Nephron progenitor cell (in vitro differentiated cells): ENCODE results near the gene CC2D2A.
"Not testable (repeated sequence)": the region's sequence is repeated elsewhere in the genome, so short reads cannot be mapped to it uniquely, and the experiment has no call there.

ENCODE experiments used
- DNase-seq: peaks from one replicate; pipeline ENCODE4 v3.0.0; 2021
- H3K27ac Mint-ChIP-seq: 2 replicates; pipeline ENCODE4 v1.8.0; 2021; ENCODE audit warnings: mild to moderate bottlenecking, moderate library complexity, mixed read lengths
- H3K27me3 Mint-ChIP-seq: 2 replicates; pipeline ENCODE4 v1.8.0; 2021; ENCODE audit warnings: mild to moderate bottlenecking, low read depth, mixed read lengths; ENCODE audit not compliant: poor library complexity
- H3K36me3 Mint-ChIP-seq: 2 replicates; pipeline ENCODE4 v1.8.0; 2021; ENCODE audit warnings: low read depth, mixed read lengths
- H3K4me1 Mint-ChIP-seq: 2 replicates; pipeline ENCODE4 v1.8.0; 2021; ENCODE audit warnings: mixed read lengths
- H3K4me3 Mint-ChIP-seq: 2 replicates; pipeline ENCODE4 v1.8.0; 2021; ENCODE audit warnings: mild to moderate bottlenecking, moderate library complexity, mixed read lengths
- H3K9me3 Mint-ChIP-seq: 2 replicates; pipeline ENCODE4 v1.8.0; 2021; ENCODE audit warnings: mild to moderate bottlenecking, moderate library complexity, mixed read lengths
- TF ChIP-seq, protein P1 (sequence below): fragments of 200-600 bp; sonication (generic); IDR thresholded peaks from 2 replicates; pipeline ENCODE4 v1.5.0; 2021; ENCODE audit warnings: antibody characterized with exemption

The CC2D2A gene

DNA sequence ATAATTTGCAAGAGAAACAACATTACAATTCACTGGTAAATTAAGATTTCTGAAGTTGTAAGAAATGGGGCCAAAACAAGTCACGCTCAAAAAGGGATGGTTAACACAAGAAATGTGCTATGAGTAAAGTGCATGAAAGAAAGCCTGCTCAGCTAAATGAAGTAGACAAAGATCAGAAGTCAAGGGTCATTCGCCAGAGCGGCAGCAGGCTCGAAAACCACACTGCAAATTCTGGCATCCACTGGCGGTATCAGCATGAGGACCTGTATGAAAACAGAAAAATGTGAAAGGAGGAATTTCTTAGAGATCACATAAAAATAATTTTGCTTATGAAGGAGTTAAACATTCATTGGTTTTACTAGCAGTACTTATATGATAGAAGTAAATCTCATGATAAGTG is 135.9 kb downstream of the CC2D2A start:
- no peak overlapping the region for H3K27ac Mint-ChIP-seq
- H3K9me3 Mint-ChIP-seq: peaks cover 23% of the 10 kb centered on the region
- no peaks in the 10 kb centered on the region for H3K4me1 Mint-ChIP-seq
- no peaks in the 10 kb centered on the region for H3K27me3 Mint-ChIP-seq
- H3K4me3 Mint-ChIP-seq: no peak overlapping the region
- TF ChIP-seq, protein P1, sequence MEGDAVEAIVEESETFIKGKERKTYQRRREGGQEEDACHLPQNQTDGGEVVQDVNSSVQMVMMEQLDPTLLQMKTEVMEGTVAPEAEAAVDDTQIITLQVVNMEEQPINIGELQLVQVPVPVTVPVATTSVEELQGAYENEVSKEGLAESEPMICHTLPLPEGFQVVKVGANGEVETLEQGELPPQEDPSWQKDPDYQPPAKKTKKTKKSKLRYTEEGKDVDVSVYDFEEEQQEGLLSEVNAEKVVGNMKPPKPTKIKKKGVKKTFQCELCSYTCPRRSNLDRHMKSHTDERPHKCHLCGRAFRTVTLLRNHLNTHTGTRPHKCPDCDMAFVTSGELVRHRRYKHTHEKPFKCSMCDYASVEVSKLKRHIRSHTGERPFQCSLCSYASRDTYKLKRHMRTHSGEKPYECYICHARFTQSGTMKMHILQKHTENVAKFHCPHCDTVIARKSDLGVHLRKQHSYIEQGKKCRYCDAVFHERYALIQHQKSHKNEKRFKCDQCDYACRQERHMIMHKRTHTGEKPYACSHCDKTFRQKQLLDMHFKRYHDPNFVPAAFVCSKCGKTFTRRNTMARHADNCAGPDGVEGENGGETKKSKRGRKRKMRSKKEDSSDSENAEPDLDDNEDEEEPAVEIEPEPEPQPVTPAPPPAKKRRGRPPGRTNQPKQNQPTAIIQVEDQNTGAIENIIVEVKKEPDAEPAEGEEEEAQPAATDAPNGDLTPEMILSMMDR: no peak
- H3K36me3 Mint-ChIP-seq: peaks cover 74% of the 10 kb centered on the region
- DNase-seq: no peak

DNA sequence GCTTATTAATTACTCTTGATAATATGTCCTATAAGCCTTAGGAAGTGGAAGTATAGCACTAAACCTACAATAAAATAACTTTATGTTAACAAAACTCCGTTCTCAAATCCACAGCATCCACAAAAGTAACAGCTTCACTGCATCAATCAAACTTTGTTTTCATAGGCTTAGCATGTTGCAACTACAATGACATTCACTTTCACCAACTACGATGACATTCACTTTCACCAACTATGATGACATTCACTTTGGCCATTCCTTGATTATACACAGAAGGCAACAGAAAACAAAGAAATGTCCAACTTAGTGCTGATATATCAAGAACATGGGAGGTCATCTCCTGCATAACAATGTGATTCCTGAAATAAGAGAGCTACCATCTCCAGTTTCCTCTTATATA is 141.2 kb downstream of the CC2D2A start:
- Mint-ChIP-seq H3K27ac (no peak overlapping the region), H3K27me3 (peaks cover 2% of the 10 kb centered on the region), H3K36me3 (peaks cover 56% of the 10 kb centered on the region), H3K9me3 (peaks cover 18% of the 10 kb centered on the region), H3K4me3 (no peak overlapping the region), H3K4me1 (no peaks in the 10 kb centered on the region)
- TF ChIP-seq, protein P1: no peak
- no peak for DNase-seq

DNA sequence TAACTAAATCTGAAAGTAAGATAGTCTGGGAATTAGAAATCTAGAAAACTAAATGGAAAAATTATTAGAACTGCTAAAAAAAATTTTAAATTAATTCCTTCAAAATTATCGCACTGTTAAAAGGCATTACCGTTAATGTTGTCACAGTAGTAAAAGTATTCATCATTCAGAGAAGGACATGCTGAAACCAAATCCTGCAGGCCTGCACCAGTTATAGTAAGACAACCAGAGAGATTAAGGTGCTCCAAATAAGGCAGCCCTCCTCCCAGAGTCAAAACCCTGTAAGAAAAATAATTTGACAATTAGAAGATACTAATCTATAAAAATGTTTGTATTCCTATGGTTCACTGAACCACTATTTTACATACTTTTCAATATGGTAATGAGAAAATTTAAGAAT is 142.5 kb downstream of the CC2D2A start:
- Mint-ChIP-seq H3K9me3 (peaks cover 30% of the 10 kb centered on the region), H3K4me1 (no peaks in the 10 kb centered on the region), H3K4me3 (no peak overlapping the region), H3K27ac (no peak overlapping the region), H3K27me3 (peaks cover 3% of the 10 kb centered on the region), H3K36me3 (peaks cover 58% of the 10 kb centered on the region)
- TF ChIP-seq, protein P1: no peak
- DNase-seq: no peak

DNA sequence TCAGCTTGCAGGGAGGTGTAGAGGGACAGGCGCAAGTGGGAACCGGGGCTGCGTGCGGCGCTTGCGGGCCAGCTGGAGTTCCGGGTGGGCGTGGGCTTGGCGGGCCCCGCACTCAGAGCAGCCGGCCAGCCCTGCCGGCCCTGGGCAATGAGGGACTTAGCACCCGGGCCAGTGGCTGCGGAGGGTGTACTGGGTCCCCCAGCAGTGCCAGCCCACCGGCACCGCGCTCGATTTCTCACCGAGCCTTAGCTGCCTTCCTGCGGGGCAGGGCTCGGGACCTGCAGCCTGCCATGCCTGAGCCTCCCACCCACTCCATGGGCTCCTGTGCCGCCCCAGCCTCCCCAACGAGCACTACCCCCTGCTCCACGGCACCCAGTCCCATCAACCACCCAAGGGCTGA is 145.2 kb downstream of the CC2D2A start:
- not testable (repeated sequence) for H3K4me1 Mint-ChIP-seq

DNA sequence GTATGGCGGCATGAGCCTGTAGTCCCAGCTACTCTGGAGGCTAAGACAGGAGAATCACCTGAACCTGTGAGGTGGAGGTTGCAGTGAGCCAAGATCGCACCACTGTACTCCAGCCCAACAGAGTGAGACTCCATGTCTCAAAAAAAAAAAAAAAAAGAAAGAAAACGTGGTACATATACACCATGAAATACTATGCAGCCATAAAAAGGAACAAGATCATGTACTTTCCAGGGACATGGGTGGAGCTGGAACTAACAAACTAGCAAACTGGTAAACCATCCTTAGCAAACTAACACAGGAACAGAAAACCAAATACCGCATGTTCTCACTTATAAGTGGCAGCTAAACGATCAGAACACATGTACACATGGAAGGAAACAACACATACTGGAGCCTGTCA is 147.7 kb downstream of the CC2D2A start:
- H3K36me3 Mint-ChIP-seq: peaks cover 92% of the 10 kb centered on the region
- H3K27ac Mint-ChIP-seq, DNase-seq, H3K4me1 Mint-ChIP-seq, H3K27me3 Mint-ChIP-seq, H3K4me3 Mint-ChIP-seq: not testable (repeated sequence)
- peaks cover 81% of the 10 kb centered on the region for H3K9me3 Mint-ChIP-seq

More for the DNA sequence above, 145.2 kb downstream of the CC2D2A start:
- not testable (repeated sequence) for H3K27me3 Mint-ChIP-seq, DNase-seq, H3K4me3 Mint-ChIP-seq, H3K27ac Mint-ChIP-seq
- H3K9me3 Mint-ChIP-seq: peaks cover 55% of the 10 kb centered on the region
- H3K36me3 Mint-ChIP-seq: peaks cover 76% of the 10 kb centered on the region

DNA sequence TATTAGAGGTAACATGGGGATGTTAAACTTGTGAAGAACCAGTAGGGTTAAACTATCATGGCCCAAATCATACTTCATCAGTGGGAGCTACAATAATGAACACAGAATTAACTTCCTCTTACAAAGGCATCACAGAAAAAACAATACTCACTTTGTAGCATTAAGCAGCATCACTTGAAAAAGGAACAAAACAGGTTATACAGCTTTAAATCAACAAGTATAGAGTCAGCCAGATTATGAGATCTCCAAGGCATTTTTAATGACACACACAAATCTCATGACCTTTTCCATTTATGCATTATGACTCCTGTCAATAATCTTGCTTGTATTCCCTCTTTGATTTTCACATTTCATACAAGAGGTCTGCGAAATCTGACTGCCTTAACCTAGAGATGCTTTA is 167.1 kb downstream of the CC2D2A start:
- Mint-ChIP-seq H3K4me1 (no peaks in the 10 kb centered on the region), H3K4me3 (no peak overlapping the region), H3K27me3 (no peaks in the 10 kb centered on the region), H3K27ac (no peak overlapping the region), H3K9me3 (peaks cover 19% of the 10 kb centered on the region), H3K36me3 (peaks cover 81% of the 10 kb centered on the region)
- TF ChIP-seq, protein P1: no peak
- no peak for DNase-seq

DNA sequence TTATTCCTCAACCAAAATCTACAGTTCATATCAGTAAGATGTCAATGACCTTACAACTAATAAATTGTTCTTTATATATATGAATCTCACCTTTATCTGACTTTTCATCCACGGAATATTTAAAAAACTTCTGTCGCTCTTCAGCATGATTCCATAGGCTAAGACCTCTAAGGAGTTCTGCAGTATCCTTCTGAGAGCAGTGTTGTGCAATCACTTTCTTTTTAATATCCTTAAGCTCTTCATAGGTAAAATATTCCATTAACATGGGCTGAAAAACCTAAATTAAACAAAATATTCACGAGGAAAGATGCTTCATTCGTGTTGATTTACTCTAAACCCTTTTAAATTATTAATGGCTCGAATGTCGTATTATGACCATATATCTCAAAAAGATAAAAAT is 168.7 kb downstream of the CC2D2A start:
- TF ChIP-seq, protein P1: no peak
- Mint-ChIP-seq H3K4me1 (no peaks in the 10 kb centered on the region), H3K27me3 (no peaks in the 10 kb centered on the region), H3K27ac (no peak overlapping the region), H3K36me3 (peaks cover 65% of the 10 kb centered on the region), H3K9me3 (peaks cover 6% of the 10 kb centered on the region), H3K4me3 (no peak overlapping the region)
- no peak for DNase-seq
